ENCODE data around the gene LBX1. TPM values are rescaled to one million over a fixed set of nuclear protein-coding genes. Genes with fewer than 3 reads are reported as not detected.

The LBX1 gene
- total RNA-seq, 1 experiment from 2014 or later = not detected

DNA sequence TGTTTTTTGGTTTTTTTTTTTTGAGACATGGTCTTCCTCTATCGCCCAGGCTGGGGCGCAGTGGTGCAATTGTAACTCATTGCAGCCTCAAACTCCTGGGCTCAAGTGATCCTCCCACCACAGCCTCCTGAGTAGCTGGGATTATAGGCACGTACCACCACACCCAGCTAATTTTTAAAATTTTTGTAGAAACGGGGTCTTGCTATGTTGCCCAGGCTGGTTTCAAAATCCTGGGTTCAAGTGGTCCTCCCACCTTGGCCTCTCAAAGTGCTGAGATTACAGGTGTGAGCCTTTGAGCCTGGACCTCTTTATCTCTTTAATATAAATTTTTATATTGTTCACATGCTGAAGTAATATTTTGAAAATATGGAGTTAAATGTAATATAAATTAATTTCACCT lies 28.2 kb upstream of the LBX1 start:
- POLR2A ChIA-PET = interaction anchor here (1.3 kb wide), 1 partner anchor 9 kb away, joined by 3 read pairs; no protein-coding TSS in a partner anchor
- intact Hi-C loops (cut with micrococcal nuclease) = no loop called here

DNA sequence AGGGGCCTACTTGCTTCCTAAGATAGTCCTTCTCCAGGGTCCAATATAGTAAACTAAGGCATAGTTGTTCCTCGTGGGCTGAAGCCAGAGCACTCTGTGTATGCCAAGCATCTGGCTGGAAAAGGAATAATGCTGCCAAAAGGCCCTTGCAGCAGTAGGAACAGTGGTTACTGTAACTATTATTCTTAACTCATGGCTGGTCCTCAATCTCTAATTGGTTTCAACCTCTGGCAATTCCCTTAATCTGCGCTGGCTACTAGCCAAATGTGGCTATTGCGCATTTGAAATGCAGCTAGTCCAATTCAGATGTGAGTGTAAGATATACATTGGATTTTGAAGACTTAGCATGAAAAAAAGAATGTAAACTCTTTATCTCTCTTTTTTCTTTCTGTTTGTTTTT lies 27.8 kb upstream of the LBX1 start:
- H4K20me1 ChIP-seq (ENCODE audit: insufficient read depth) = no peaks in the 10 kb centered on the region
- no peak for DNase-seq (ENCODE audit: low read depth, low spot score)
- H3K27ac ChIP-seq (ENCODE audit: low read depth, low read length) = no peak overlapping the region
- no peaks in the 10 kb centered on the region for H3K36me3 ChIP-seq (ENCODE audit: control insufficient read depth in 1 of 2, insufficient read depth in 2 of 2, low read length in 2 of 2)
- H3K79me2 ChIP-seq (ENCODE audit: insufficient read depth, low read length) = no peaks in the 10 kb centered on the region
- H3K4me3 ChIP-seq (replicated peaks in 1 of 2; ENCODE audit: low read depth in 1 of 2, low read length in 2 of 2) = no peak overlapping the region
- no peak for TF ChIP-seq JUND (IDR thresholded peaks at IDR 0.05)
- TF ChIP-seq POLR2A (IDR thresholded peaks at IDR 0.05; ENCODE audit: borderline replicate concordance, extremely low read depth, insufficient read depth, insufficient read length) = no peak
- TF ChIP-seq, protein P1, sequence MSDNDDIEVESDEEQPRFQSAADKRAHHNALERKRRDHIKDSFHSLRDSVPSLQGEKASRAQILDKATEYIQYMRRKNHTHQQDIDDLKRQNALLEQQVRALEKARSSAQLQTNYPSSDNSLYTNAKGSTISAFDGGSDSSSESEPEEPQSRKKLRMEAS (IDR thresholded peaks at IDR 0.05) = no peak
- TF ChIP-seq ZFX (IDR thresholded peaks at IDR 0.05) = no peak
- no peak for TF ChIP-seq ELF1 (IDR thresholded peaks at IDR 0.05; ENCODE audit: borderline replicate concordance, low read depth)
- TF ChIP-seq SIN3A (IDR thresholded peaks at IDR 0.05; ENCODE audit: low read depth) = no peak
- TF ChIP-seq FOSL1 (IDR thresholded peaks at IDR 0.05; ENCODE audit: low read depth) = no peak
- TF ChIP-seq, protein P2, sequence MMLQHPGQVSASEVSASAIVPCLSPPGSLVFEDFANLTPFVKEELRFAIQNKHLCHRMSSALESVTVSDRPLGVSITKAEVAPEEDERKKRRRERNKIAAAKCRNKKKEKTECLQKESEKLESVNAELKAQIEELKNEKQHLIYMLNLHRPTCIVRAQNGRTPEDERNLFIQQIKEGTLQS (IDR thresholded peaks at IDR 0.05) = no peak
- TF ChIP-seq ZNF274 (IDR thresholded peaks at IDR 0.05; ENCODE audit: low read depth, low read length) = no peak
- no peak for TF ChIP-seq SP1 (IDR thresholded peaks at IDR 0.05; ENCODE audit: low read depth)
- no peak for TF ChIP-seq EZH2phosphoT487 (IDR thresholded peaks at IDR 0.05; ENCODE audit: borderline replicate concordance)
- TF ChIP-seq, protein P3, sequence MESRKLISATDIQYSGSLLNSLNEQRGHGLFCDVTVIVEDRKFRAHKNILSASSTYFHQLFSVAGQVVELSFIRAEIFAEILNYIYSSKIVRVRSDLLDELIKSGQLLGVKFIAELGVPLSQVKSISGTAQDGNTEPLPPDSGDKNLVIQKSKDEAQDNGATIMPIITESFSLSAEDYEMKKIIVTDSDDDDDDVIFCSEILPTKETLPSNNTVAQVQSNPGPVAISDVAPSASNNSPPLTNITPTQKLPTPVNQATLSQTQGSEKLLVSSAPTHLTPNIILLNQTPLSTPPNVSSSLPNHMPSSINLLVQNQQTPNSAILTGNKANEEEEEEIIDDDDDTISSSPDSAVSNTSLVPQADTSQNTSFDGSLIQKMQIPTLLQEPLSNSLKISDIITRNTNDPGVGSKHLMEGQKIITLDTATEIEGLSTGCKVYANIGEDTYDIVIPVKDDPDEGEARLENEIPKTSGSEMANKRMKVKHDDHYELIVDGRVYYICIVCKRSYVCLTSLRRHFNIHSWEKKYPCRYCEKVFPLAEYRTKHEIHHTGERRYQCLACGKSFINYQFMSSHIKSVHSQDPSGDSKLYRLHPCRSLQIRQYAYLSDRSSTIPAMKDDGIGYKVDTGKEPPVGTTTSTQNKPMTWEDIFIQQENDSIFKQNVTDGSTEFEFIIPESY (IDR thresholded peaks at IDR 0.05; ENCODE audit: extremely low read depth, insufficient replicate concordance, low read length) = no peak
- no peak for TF ChIP-seq EZH2 (IDR thresholded peaks at IDR 0.05)
- no peak for TF ChIP-seq TCF7L2 (IDR thresholded peaks at IDR 0.05; ENCODE audit: borderline replicate concordance, extremely low read depth, insufficient read depth, insufficient read length)
- no peak for TF ChIP-seq RAD21 (IDR thresholded peaks at IDR 0.05; ENCODE audit: low read depth)
- no peaks in the 10 kb centered on the region for H3K9me3 ChIP-seq (ENCODE audit: control insufficient read depth in 1 of 2, insufficient read depth in 1 of 2, low read depth in 1 of 2, low read length in 2 of 2)
- H3K4me1 ChIP-seq (ENCODE audit: control insufficient read depth in 1 of 2, insufficient read depth in 2 of 2, low read length in 2 of 2) = peaks cover 0 to 5% of the 10 kb centered on the region in 2 experiments; a peak in 1 of 4 replicates
- ATAC-seq = no peak
- CTCF ChIA-PET = interaction anchor here (2.6 kb wide), 1 partner anchor 44 kb away, joined by 10 read pairs; no protein-coding TSS in a partner anchor
- RAD21 ChIA-PET (ENCODE audit: low non-redundant PET in 1 of 2, low total read pairs in 2 of 2, uncharacterized antibody in 2 of 2, unreplicated experiment in 2 of 2) = no interaction called here
- POLR2A ChIA-PET = no interaction called here
- no TSS peak for BruUV-seq (replicated peaks)
- no peak overlapping the region for H2AFZ ChIP-seq (ENCODE audit: low read depth, low read length, poor library complexity, severe bottlenecking)
- intact Hi-C loops (cut with micrococcal nuclease) = no loop called here
- H3K27me3 ChIP-seq (ENCODE audit: insufficient read depth, low read length) = no peaks in the 10 kb centered on the region
- H3K9ac ChIP-seq (ENCODE audit: low read length) = no peak overlapping the region
- no peak overlapping the region for H3K4me2 ChIP-seq (ENCODE audit: low read length)
- H3K9me2 ChIP-seq (ENCODE audit: insufficient read depth) = no peaks in the 10 kb centered on the region

More for the DNA sequence above, 28.2 kb upstream of the LBX1 start:
- Histone ChIP-seq H4K20me1 (ENCODE audit: insufficient read depth) (no peaks in the 10 kb centered on the region), H3K9me2 (ENCODE audit: insufficient read depth) (no peaks in the 10 kb centered on the region), H3K4me3 (replicated peaks in 1 of 2; ENCODE audit: low read depth in 1 of 2, low read length in 2 of 2) (no peak overlapping the region), H2AFZ (ENCODE audit: low read depth, low read length, poor library complexity, severe bottlenecking) (no peak overlapping the region), H3K4me2 (ENCODE audit: low read length) (no peak overlapping the region), H3K36me3 (ENCODE audit: control insufficient read depth in 1 of 2, insufficient read depth in 2 of 2, low read length in 2 of 2) (no peaks in the 10 kb centered on the region), H3K27me3 (ENCODE audit: insufficient read depth, low read length) (no peaks in the 10 kb centered on the region), H3K9ac (ENCODE audit: low read length) (no peak overlapping the region), H3K79me2 (ENCODE audit: insufficient read depth, low read length) (no peaks in the 10 kb centered on the region), H3K4me1 (ENCODE audit: control insufficient read depth in 1 of 2, insufficient read depth in 2 of 2, low read length in 2 of 2) (peaks cover 0 to 5% of the 10 kb centered on the region in 2 experiments; a peak in 1 of 4 replicates), H3K27ac (ENCODE audit: low read depth, low read length) (no peak overlapping the region), H3K9me3 (ENCODE audit: control insufficient read depth in 1 of 2, insufficient read depth in 1 of 2, low read depth in 1 of 2, low read length in 2 of 2) (no peaks in the 10 kb centered on the region)
- ChIA-PET RAD21 (ENCODE audit: low non-redundant PET in 1 of 2, low total read pairs in 2 of 2, uncharacterized antibody in 2 of 2, unreplicated experiment in 2 of 2) (no interaction called here), CTCF (interaction anchor here (0.9 to 2.6 kb wide), 4 partner anchors 9 to 44 kb away, joined by 5 to 10 read pairs (median 6); no protein-coding TSS in a partner anchor)
- DNase-seq (ENCODE audit: low read depth, low spot score) (no peak), ATAC-seq (no peak)
- no peak for TF ChIP-seq ZFX (IDR thresholded peaks at IDR 0.05)
- no TSS peak for BruUV-seq (replicated peaks)
